ENCODE results near the gene MRPS23.

GRCh38 chr17:57866319-57866718 lies 16.5 kb upstream of the MRPS23 start:
- TF ChIP-seq CTCF (IDR thresholded peaks at IDR 0.05) (no peak), CHD2 (IDR thresholded peaks at IDR 0.05; ENCODE audit: low read length, partially characterized antibody) (no peak), PHF8 (IDR thresholded peaks at IDR 0.05; ENCODE audit: borderline replicate concordance, low read depth) (no peak), CEBPB (IDR thresholded peaks at IDR 0.05) (no peak)
- TF ChIP-seq, protein P1, sequence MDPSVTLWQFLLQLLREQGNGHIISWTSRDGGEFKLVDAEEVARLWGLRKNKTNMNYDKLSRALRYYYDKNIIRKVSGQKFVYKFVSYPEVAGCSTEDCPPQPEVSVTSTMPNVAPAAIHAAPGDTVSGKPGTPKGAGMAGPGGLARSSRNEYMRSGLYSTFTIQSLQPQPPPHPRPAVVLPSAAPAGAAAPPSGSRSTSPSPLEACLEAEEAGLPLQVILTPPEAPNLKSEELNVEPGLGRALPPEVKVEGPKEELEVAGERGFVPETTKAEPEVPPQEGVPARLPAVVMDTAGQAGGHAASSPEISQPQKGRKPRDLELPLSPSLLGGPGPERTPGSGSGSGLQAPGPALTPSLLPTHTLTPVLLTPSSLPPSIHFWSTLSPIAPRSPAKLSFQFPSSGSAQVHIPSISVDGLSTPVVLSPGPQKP (IDR thresholded peaks at IDR 0.05; ENCODE audit: low read depth, low read length) = no peak

All from A549 (cell line).